ENCODE data around the gene RAB3C. TPM values are rescaled to one million over a fixed set of nuclear protein-coding genes. Genes with fewer than 3 reads are reported as not detected.

Gene RAB3C
- total RNA-seq, 1 donor from 2014 or later, result not detected

GRCh38 chr5:58776559-58776958 is 193.7 kb downstream of the RAB3C start:
- TF ChIP-seq, protein P1, sequence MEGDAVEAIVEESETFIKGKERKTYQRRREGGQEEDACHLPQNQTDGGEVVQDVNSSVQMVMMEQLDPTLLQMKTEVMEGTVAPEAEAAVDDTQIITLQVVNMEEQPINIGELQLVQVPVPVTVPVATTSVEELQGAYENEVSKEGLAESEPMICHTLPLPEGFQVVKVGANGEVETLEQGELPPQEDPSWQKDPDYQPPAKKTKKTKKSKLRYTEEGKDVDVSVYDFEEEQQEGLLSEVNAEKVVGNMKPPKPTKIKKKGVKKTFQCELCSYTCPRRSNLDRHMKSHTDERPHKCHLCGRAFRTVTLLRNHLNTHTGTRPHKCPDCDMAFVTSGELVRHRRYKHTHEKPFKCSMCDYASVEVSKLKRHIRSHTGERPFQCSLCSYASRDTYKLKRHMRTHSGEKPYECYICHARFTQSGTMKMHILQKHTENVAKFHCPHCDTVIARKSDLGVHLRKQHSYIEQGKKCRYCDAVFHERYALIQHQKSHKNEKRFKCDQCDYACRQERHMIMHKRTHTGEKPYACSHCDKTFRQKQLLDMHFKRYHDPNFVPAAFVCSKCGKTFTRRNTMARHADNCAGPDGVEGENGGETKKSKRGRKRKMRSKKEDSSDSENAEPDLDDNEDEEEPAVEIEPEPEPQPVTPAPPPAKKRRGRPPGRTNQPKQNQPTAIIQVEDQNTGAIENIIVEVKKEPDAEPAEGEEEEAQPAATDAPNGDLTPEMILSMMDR (conservative IDR thresholded peaks at IDR 0.05; ENCODE audit: low read depth, low read length), result no peak
- no peak overlapping the region for H3K4me3 ChIP-seq (ENCODE audit: low read depth, low read length)
- DNase-seq (ENCODE audit: low read depth), result no peak

GRCh38 chr5:58778888-58779287 is 196.0 kb downstream of the RAB3C start:
- no peak overlapping the region for H3K4me3 ChIP-seq (ENCODE audit: low read depth, low read length)
- TF ChIP-seq, protein P1 (conservative IDR thresholded peaks at IDR 0.05; ENCODE audit: low read depth, low read length), result no peak
- DNase-seq (ENCODE audit: low read depth), result no peak

DNA sequence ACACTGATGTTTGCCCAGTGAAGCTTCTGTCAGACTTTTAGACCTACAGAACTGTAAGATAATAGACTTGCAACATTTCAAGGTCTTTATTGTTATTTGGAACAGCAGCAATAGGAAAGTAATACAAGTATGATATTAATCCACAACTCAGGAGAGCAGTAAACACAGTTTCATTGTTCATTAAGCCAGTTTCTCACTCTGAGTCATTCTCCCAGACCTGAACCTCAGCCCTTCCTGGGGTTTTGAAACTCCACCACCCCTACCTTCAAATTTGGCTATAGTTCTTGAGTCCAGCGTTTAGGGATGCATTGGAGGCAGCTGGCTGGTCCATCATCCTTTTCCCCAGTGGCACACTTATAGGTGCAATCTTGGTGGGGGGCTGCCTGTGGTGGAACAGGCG is 203.2 kb downstream of the RAB3C start:
- no peak for DNase-seq (ENCODE audit: low read depth)

GRCh38 chr5:58786711-58787303 is 203.9 kb downstream of the RAB3C start:
- no peak overlapping the region for H3K4me3 ChIP-seq (ENCODE audit: low read depth, low read length)
- TF ChIP-seq, protein P1 (conservative IDR thresholded peaks at IDR 0.05; ENCODE audit: low read depth, low read length), result no peak
- no peak for DNase-seq (ENCODE audit: low read depth)

More for the DNA sequence above, 203.2 kb downstream of the RAB3C start:
- H3K4me3 ChIP-seq (ENCODE audit: low read depth, low read length), result no peak overlapping the region
- TF ChIP-seq, protein P1 (conservative IDR thresholded peaks at IDR 0.05; ENCODE audit: low read depth, low read length), result no peak

DNA sequence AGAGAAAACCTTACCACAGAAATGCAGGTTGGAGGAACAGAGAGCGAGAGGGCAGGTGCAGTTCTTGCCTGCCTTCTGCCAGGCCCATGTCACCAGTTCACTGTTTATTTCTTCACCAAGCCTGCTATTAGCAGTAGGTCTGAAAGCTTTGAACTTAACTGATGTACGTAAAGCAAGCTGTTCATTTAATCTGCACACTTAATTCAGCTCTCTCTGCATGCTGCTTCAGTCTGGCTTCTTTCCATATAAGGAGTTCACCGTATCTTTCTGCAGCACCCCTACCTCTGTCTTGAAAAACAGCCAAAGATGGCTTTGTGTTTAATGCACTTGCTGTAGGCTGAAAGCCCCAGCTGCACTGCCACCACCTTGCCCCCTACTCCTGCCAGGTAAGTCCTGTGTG is 205.1 kb downstream of the RAB3C start:
- no peak overlapping the region for H3K4me3 ChIP-seq (ENCODE audit: low read depth, low read length)
- DNase-seq (ENCODE audit: low read depth), result no peak
- TF ChIP-seq, protein P1 (conservative IDR thresholded peaks at IDR 0.05; ENCODE audit: low read depth, low read length), result no peak

- no peak for DNase-seq (ENCODE audit: low read depth)
- TF ChIP-seq, protein P1 (conservative IDR thresholded peaks at IDR 0.05; ENCODE audit: low read depth, low read length), result no peak
Observed at GRCh38 chr5:58793888-58794657, 211.2 kb downstream of the RAB3C start.

More at GRCh38 chr5:58793888-58794657, 211.2 kb downstream of the RAB3C start:
- no peak overlapping the region for H3K4me3 ChIP-seq (ENCODE audit: low read depth, low read length)
